Measurements from ENCODE around the gene TCEA3.

- TF ChIP-seq EZH2 (IDR thresholded peaks at IDR 0.05; ENCODE audit: insufficient read depth, low read length) = no peak
- TF ChIP-seq CTCF (IDR thresholded peaks at IDR 0.05; ENCODE audit: insufficient read depth, low read depth, low read length) = no peak
These were observed 6.9 kb upstream of the TCEA3 start for GRCh38 chr1:23431431-23431830.

All from astrocyte (in vitro differentiated cells and primary cell).